SK-N-SH (cell line): ENCODE data around the gene HUS1B. TPM values are rescaled to one million over a fixed set of nuclear protein-coding genes. Genes with fewer than 3 reads are reported as not detected.

ENCODE experiments used
- CTCF ChIA-PET: fragments of 300-600, 350-600 bp; formaldehyde crosslinking; extraction: SDS; loops from one replicate; lab custom pipeline; 2021; lab: Yijun Ruan, JAX
- POLR2A ChIA-PET: fragments of 350-600 bp; sonication (Branson Sonifier 250); formaldehyde crosslinking; extraction: SDS; loops from one replicate; lab custom pipeline; 2020; ENCODE audit warnings: antibody characterized with exemption, inconsistent platforms; lab: Yijun Ruan, JAX
- DNase-seq: peaks from one replicate; pipeline ENCODE4 v3.0.0; 2012
- H2AFZ ChIP-seq: fragments of 200-600 bp; sonication (generic); 2 replicates; pipeline ENCODE4 v1.8.1; 2016; ENCODE audit warnings: antibody characterized with exemption, mild to moderate bottlenecking, low read depth
- H3F3A ChIP-seq: fragments of 200-600 bp; sonication (generic); replicated peaks from 2 replicates; pipeline ENCODE3; 2016; ENCODE audit warnings: antibody characterized with exemption, mild to moderate bottlenecking; ENCODE audit not compliant: insufficient read depth
- H3K27ac ChIP-seq, 2 experiments: fragments of 200-500 bp in 1 of 2; fragments of 200-600 bp in 1 of 2; sonication (Bioruptor generic) in 1 of 2; sonication (generic), shearing (Covaris generic) in 1 of 2; 2 replicates each; pipeline versions ENCODE4 v1.5.1 to v1.6.1; 2014 to 2016; ENCODE audit warnings: low read depth in 2 of 2, inconsistent platforms in 1 of 2, low read length in 1 of 2, mild to moderate bottlenecking in 1 of 2, mixed read lengths in 1 of 2
- H3K27me3 ChIP-seq: fragments of 200-600 bp; sonication (generic), shearing (Covaris generic); 2 replicates; pipeline ENCODE4 v1.6.1; 2016; ENCODE audit warnings: mixed run types; ENCODE audit not compliant: insufficient read depth
- H3K36me3 ChIP-seq, 2 experiments: fragments of 200-500 bp in 1 of 2; fragments of 200-600 bp in 1 of 2; sonication (Bioruptor generic) in 1 of 2; sonication (generic) in 1 of 2; replicated peaks in 1 of 2; 2 replicates each; pipeline versions ENCODE3 to v1.5.1; 2014 to 2016; ENCODE audit warnings: low read length in 1 of 2, mild to moderate bottlenecking in 1 of 2; ENCODE audit not compliant: insufficient read depth in 2 of 2, control insufficient read depth in 1 of 2
- H3K4me1 ChIP-seq, 2 experiments: fragments of 200-500 bp in 1 of 2; fragments of 200-600 bp in 1 of 2; sonication (Bioruptor generic) in 1 of 2; sonication (generic), shearing (Covaris generic) in 1 of 2; 2 replicates each; pipeline versions ENCODE4 v1.5.1 to v1.6.1; 2014 to 2016; ENCODE audit warnings: low read depth in 1 of 2, low read length in 1 of 2, mixed run types in 1 of 2; ENCODE audit not compliant: insufficient read depth in 2 of 2, control insufficient read depth in 1 of 2
- H3K4me2 ChIP-seq: fragments of 200-600 bp; sonication (generic), shearing (Covaris generic); 2 replicates; pipeline ENCODE4 v1.6.1; 2017; ENCODE audit warnings: mixed run types
- H3K4me3 ChIP-seq, 2 experiments: fragments of 200-500 bp in 1 of 2; fragments of 200-600 bp in 1 of 2; sonication (Bioruptor generic) in 1 of 2; sonication (generic), shearing (Covaris generic) in 1 of 2; 2 replicates each; pipeline versions ENCODE4 v1.5.1 to v1.8.1; 2014 to 2016; ENCODE audit warnings: low read depth in 2 of 2, inconsistent platforms in 1 of 2, low read length in 1 of 2, mild to moderate bottlenecking in 1 of 2, mixed read lengths in 1 of 2, moderate library complexity in 1 of 2
- H3K79me2 ChIP-seq: fragments of 200-600 bp; sonication (generic); 2 replicates; pipeline ENCODE4 v1.8.1; 2017; ENCODE audit warnings: mild to moderate bottlenecking; ENCODE audit not compliant: insufficient read depth
- H3K9ac ChIP-seq: fragments of 200-600 bp; sonication (generic); 2 replicates; pipeline ENCODE4 v1.6.1; 2017; ENCODE audit warnings: mixed run types
- H3K9me2 ChIP-seq: fragments of 200-600 bp; sonication (generic); 2 replicates; pipeline ENCODE4 v1.6.1; 2017; ENCODE audit warnings: mixed run types
- H3K9me3 ChIP-seq: fragments of 200-600 bp; sonication (generic); 2 replicates; pipeline ENCODE4 v1.6.1; 2017; ENCODE audit warnings: mixed run types, mild to moderate bottlenecking, moderate library complexity
- H4K20me1 ChIP-seq: fragments of 200-600 bp; sonication (generic); 2 replicates; pipeline ENCODE4 v1.6.1; 2017; ENCODE audit warnings: mild to moderate bottlenecking, mixed run types; ENCODE audit not compliant: insufficient read depth
- ELF1 ChIP-seq: IDR thresholded peaks from 2 replicates; pipeline ENCODE4 v1.4.0; 2012
- FOSL2 ChIP-seq: IDR thresholded peaks from 2 replicates; pipeline ENCODE4 v1.4.0; 2012; ENCODE audit warnings: low read depth, mild to moderate bottlenecking, moderate library complexity, borderline replicate concordance
- FOXJ3 ChIP-seq: sonication (generic); formaldehyde crosslinking; IDR thresholded peaks from 2 replicates; pipeline ENCODE4 v1.5.1; 2020; ENCODE audit warnings: mild to moderate bottlenecking, missing genetic modification reagents
- FOXM1 ChIP-seq: IDR thresholded peaks from 2 replicates; pipeline ENCODE4 v1.4.0; 2012; ENCODE audit warnings: low read depth, mild to moderate bottlenecking
- GABPA ChIP-seq: IDR thresholded peaks from 2 replicates; pipeline ENCODE4 v1.4.0; 2012; ENCODE audit warnings: low read depth, mild to moderate bottlenecking
- GATA2 ChIP-seq: sonication (generic); formaldehyde crosslinking; IDR thresholded peaks from 2 replicates; pipeline ENCODE4 v1.5.0; 2020; ENCODE audit warnings: mild to moderate bottlenecking, missing genetic modification reagents
- JUND ChIP-seq: IDR thresholded peaks from 2 replicates; pipeline ENCODE4 v1.4.0; 2012
- PBX3 ChIP-seq: IDR thresholded peaks from 2 replicates; pipeline ENCODE4; 2012
- RFX5 ChIP-seq: IDR thresholded peaks from 2 replicates; pipeline ENCODE4 v1.6.1; 2012; ENCODE audit warnings: mild to moderate bottlenecking, improper control_type of control experiment, low read length
- TCF12 ChIP-seq: IDR thresholded peaks from 2 replicates; pipeline ENCODE4 v1.4.0; 2012
- TEAD4 ChIP-seq: IDR thresholded peaks from 2 replicates; pipeline ENCODE4 v1.4.0; 2012; ENCODE audit warnings: mild to moderate bottlenecking, borderline replicate concordance; ENCODE audit not compliant: insufficient read depth
- ZBTB33 ChIP-seq: IDR thresholded peaks from 2 replicates; pipeline ENCODE4 v1.4.0; 2012; ENCODE audit warnings: low read depth, borderline replicate concordance
- WGBS: methylation state at CpG from one replicate; pipeline ENCODE4 v1.1.6; 2017; ENCODE audit warnings: low lambda C conversion rate; 5-methylcytosine and 5-hydroxymethylcytosine counted together
- polyA plus RNA-seq, 3 experiments: library from polyadenylated mRNA; depleted of rRNA; stranded (reverse); fragments of >200 nt; gene quantifications; 2 replicates each; pipeline ENCODE4 v1.2.3, GENCODE V29; 2012
- TF ChIP-seq, protein P1 (sequence below): IDR thresholded peaks from 2 replicates; pipeline ENCODE4 v1.4.0; 2012; ENCODE audit warnings: low read depth

Gene HUS1B
- polyA plus RNA-seq, 1 of the 3 experiments (the other 2 are of a cell fraction) = 0.30 TPM

DNA sequence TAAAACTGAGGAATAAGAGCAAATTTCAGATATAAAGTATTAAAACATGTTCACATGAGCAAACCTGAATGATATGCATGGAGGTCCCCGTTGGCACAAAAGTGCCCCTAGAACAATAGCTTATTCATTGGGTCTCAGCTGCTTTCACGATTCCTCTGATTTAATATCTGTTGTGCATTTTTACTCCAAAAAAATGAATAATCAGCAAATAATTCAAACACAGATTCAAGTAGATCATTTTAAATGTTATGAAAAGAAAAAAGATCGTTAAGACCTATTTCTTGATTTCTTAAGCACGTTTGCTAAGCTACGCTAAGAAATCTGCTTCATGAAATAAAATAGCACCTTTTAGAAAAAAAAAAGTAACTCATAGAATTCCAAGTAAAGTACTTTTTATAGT is 21.7 kb downstream of the HUS1B start:
- H3K9me2 ChIP-seq = no peaks in the 10 kb centered on the region
- no peak overlapping the region for H2AFZ ChIP-seq
- no peak overlapping the region for H3K9ac ChIP-seq
- H4K20me1 ChIP-seq = no peaks in the 10 kb centered on the region; the same call in 1 of the 2 replicates
- CTCF ChIA-PET = interaction anchor here (1.5 kb wide), 1 partner anchor 42 kb away, joined by 4 read pairs; no protein-coding TSS in a partner anchor
- TF ChIP-seq GABPA (no peak), ELF1 (no peak), FOXJ3 (CRISPR knock-in tag) (no peak), FOXM1 (no peak), FOSL2 (no peak), ZBTB33 (no peak)
- TF ChIP-seq, all 33 proteins: peak for 0
- POLR2A ChIA-PET = no interaction called here
- Histone ChIP-seq H3K9me3 (no peaks in the 10 kb centered on the region), H3K4me3 (no peak overlapping the region), H3K36me3 (peaks cover 8 to 18% of the 10 kb centered on the region in 2 experiments), H3K4me1 (no peaks in the 10 kb centered on the region; a peak in 1 of 4 replicates), H3K4me2 (no peak overlapping the region), H3K27ac (no peak overlapping the region), H3K79me2 (no peaks in the 10 kb centered on the region), H3F3A (no peaks in the 10 kb centered on the region), H3K27me3 (no peaks in the 10 kb centered on the region)
- 95% methylated on average over 5 of the region's 5 CpGs for WGBS
- DNase-seq = no peak

DNA sequence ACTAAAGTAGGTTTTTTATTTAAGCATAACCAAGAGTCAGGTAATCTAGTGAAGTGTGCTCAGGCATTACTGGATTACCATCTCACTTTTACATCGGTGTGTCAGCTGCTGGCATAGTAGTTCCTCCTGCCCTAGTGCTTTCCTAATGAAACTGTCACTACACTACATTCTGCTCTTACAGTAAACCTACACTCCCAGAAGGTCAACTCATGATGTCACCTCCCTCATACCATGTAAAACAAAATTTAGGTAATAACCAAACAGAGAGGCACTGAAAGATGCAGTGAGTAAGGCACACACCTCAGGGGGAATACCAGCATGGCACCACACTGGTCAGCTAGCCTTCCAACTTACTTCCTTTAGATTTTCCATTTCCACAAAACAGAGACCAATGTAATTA is 23.3 kb downstream of the HUS1B start:
- H3K27ac ChIP-seq = no peak overlapping the region
- TF ChIP-seq GABPA (no peak), GATA2 (no peak), PBX3 (no peak), TEAD4 (no peak), RFX5 (no peak), TCF12 (no peak), FOSL2 (no peak), JUND (no peak)
- TF ChIP-seq, protein P1, sequence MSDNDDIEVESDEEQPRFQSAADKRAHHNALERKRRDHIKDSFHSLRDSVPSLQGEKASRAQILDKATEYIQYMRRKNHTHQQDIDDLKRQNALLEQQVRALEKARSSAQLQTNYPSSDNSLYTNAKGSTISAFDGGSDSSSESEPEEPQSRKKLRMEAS = no peak
- no peak for DNase-seq
- WGBS = 94% methylated on average over 1 of the region's 1 CpG
- no peak overlapping the region for H3K4me3 ChIP-seq
- H2AFZ ChIP-seq = no peak overlapping the region
- H3K9me2 ChIP-seq = no peaks in the 10 kb centered on the region
- ChIA-PET POLR2A (no interaction called here), CTCF (no interaction called here)
- H3K9ac ChIP-seq = no peak overlapping the region
- no peaks in the 10 kb centered on the region for H3K27me3 ChIP-seq
- H3K79me2 ChIP-seq = no peaks in the 10 kb centered on the region
- H3K4me1 ChIP-seq = no peaks in the 10 kb centered on the region; a peak in 1 of 4 replicates
- H3K4me2 ChIP-seq = no peak overlapping the region
- H4K20me1 ChIP-seq = no peaks in the 10 kb centered on the region
- H3F3A ChIP-seq = no peaks in the 10 kb centered on the region
- H3K36me3 ChIP-seq = peaks cover 12 to 26% of the 10 kb centered on the region in 2 experiments
- no peaks in the 10 kb centered on the region for H3K9me3 ChIP-seq
